Neuronal stem cell (in vitro differentiated cells): ENCODE data around the gene ARHGAP25.
"Not testable (repeated sequence)": the region's sequence is repeated elsewhere in the genome, so short reads cannot be mapped to it uniquely, and the experiment has no call there.

Source experiments
- DNase-seq: peaks from one replicate; pipeline ENCODE4 v3.0.0-alpha.2; 2013; ENCODE audit warnings: low spot score
- H2AFZ ChIP-seq: one replicate; pipeline ENCODE4 v1.6.1; 2013; ENCODE audit warnings: mild to moderate bottlenecking, low read length, inconsistent platforms
- H2AK5ac ChIP-seq: 2 replicates; pipeline ENCODE4 v1.6.1; 2013; ENCODE audit warnings: low read depth, mild to moderate bottlenecking, inconsistent platforms, low read length, moderate library complexity, mixed read lengths
- H2BK120ac ChIP-seq: 2 replicates; pipeline ENCODE4 v1.6.1; 2013; ENCODE audit warnings: low read depth, mild to moderate bottlenecking, inconsistent platforms, low read length, moderate library complexity, mixed read lengths
- H2BK12ac ChIP-seq: one replicate; pipeline ENCODE4 v1.6.1; 2013; ENCODE audit warnings: low read length, inconsistent platforms
- H2BK15ac ChIP-seq: 2 replicates; pipeline ENCODE4 v1.6.1; 2013; ENCODE audit warnings: mild to moderate bottlenecking, low read length, inconsistent platforms, mixed read lengths
- H2BK5ac ChIP-seq: one replicate; pipeline ENCODE4 v1.6.1; 2013; ENCODE audit warnings: inconsistent platforms, mild to moderate bottlenecking, low read length, moderate library complexity
- H3K14ac ChIP-seq: one replicate; pipeline ENCODE4 v1.6.1; 2013; ENCODE audit warnings: low read length, inconsistent platforms
- H3K18ac ChIP-seq: 2 replicates; pipeline ENCODE4 v1.6.1; 2013; ENCODE audit warnings: low read length, inconsistent platforms
- H3K23ac ChIP-seq: 2 replicates; pipeline ENCODE4 v1.6.1; 2013; ENCODE audit warnings: low read depth, mild to moderate bottlenecking, mixed read lengths, low read length, inconsistent platforms; ENCODE audit not compliant: poor library complexity
- H3K27ac ChIP-seq: replicated peaks from 3 replicates; pipeline ENCODE4 v1.5.1; 2013; ENCODE audit warnings: low read length, inconsistent platforms
- H3K27me3 ChIP-seq, 3 experiments: 2 replicates each; pipeline ENCODE4 v1.6.1; 2013; ENCODE audit warnings: low read length in 3 of 3, mild to moderate bottlenecking in 2 of 3, inconsistent platforms in 1 of 3, low read depth in 1 of 3, mixed read lengths in 1 of 3, moderate library complexity in 1 of 3; ENCODE audit not compliant: control insufficient read depth in 3 of 3, insufficient read depth in 3 of 3
- H3K36me3 ChIP-seq, 2 donors: replicated peaks in 1 of 2; 2 replicates each; pipeline ENCODE4 v1.6.1; 2013; ENCODE audit warnings: low read length in 2 of 2; ENCODE audit not compliant: control insufficient read depth in 2 of 2, insufficient read depth in 2 of 2
- H3K4ac ChIP-seq: 2 replicates; pipeline ENCODE4 v1.6.1; 2013; ENCODE audit warnings: inconsistent platforms, mild to moderate bottlenecking, low read length, moderate library complexity
- H3K4me1 ChIP-seq, 2 donors: 1 replicate in 1 of 2; 2 replicates in 1 of 2; pipeline ENCODE4 v1.6.1; 2013; ENCODE audit warnings: low read length in 2 of 2, low read depth in 1 of 2; ENCODE audit not compliant: control insufficient read depth in 2 of 2, insufficient read depth in 1 of 2
- H3K4me2 ChIP-seq: one replicate; pipeline ENCODE4 v1.6.1; 2013; ENCODE audit warnings: mild to moderate bottlenecking, low read length, inconsistent platforms; ENCODE audit not compliant: insufficient read depth, poor library complexity, severe bottlenecking
- H3K4me3 ChIP-seq, 2 donors: 2 replicates each; pipeline ENCODE4 v1.5.1; 2013; ENCODE audit warnings: low read length in 2 of 2, mild to moderate bottlenecking in 2 of 2, inconsistent platforms in 1 of 2, moderate library complexity in 1 of 2
- H3K79me1 ChIP-seq: one replicate; pipeline ENCODE4 v1.6.1; 2013; ENCODE audit warnings: low read depth, mild to moderate bottlenecking, inconsistent platforms, low read length, moderate library complexity
- H3K9ac ChIP-seq: one replicate; pipeline ENCODE4 v1.6.1; 2013; ENCODE audit warnings: mild to moderate bottlenecking, low read depth, low read length, inconsistent platforms; ENCODE audit not compliant: poor library complexity
- H3K9me3 ChIP-seq, 2 donors: replicated peaks in 1 of 2; 2 replicates each; pipeline versions ENCODE3 to v1.6.1; 2013; ENCODE audit warnings: low read length in 2 of 2, mild to moderate bottlenecking in 2 of 2, inconsistent platforms in 1 of 2, low read depth in 1 of 2, mixed read lengths in 1 of 2, moderate library complexity in 1 of 2; ENCODE audit not compliant: control insufficient read depth in 2 of 2, insufficient read depth in 1 of 2
- H4K8ac ChIP-seq: one replicate; pipeline ENCODE4 v1.6.1; 2013; ENCODE audit warnings: low read depth, mild to moderate bottlenecking, inconsistent platforms, low read length, moderate library complexity
- H4K91ac ChIP-seq: one replicate; pipeline ENCODE4 v1.6.1; 2013; ENCODE audit warnings: low read length, low read depth, mild to moderate bottlenecking, inconsistent platforms; ENCODE audit not compliant: poor library complexity
- WGBS, 2 donors: extraction: QIAGEN DNeasy Blood & Tissue Kit; methylation state at CpG; one replicate each; pipeline ENCODE4 v1.1.7; 2013; ENCODE audit warnings: missing lambda C conversion rate in 2 of 2, mixed read lengths in 1 of 2; ENCODE audit not compliant: insufficient read length in 2 of 2, insufficient replicate concordance in 1 of 2; ENCODE audit errors: extremely low coverage in 2 of 2; 5-methylcytosine and 5-hydroxymethylcytosine counted together

Gene ARHGAP25

GRCh38 chr2:68800517-68800916 lies 65.9 kb downstream of the ARHGAP25 start:
- H3K4me2 ChIP-seq = no peak overlapping the region
- no peak overlapping the region for H3K27ac ChIP-seq
- no peak overlapping the region for H4K91ac ChIP-seq
- peaks cover 0 to 9% of the 10 kb centered on the region in 2 donors for H3K4me1 ChIP-seq
- H3K4me3 ChIP-seq = no peak overlapping the region
- no peak overlapping the region for H2BK5ac ChIP-seq
- H2BK120ac ChIP-seq = no peak overlapping the region
- H3K9ac ChIP-seq = no peak overlapping the region
- no peak overlapping the region for H3K14ac ChIP-seq
- H2AFZ ChIP-seq = no peak overlapping the region
- WGBS, 2 donors = no CpG with 5 or more reads among the region's 2 CpGs
- H3K9me3 ChIP-seq = no peaks in the 10 kb centered on the region
- no peak for DNase-seq
- no peak overlapping the region for H2BK12ac ChIP-seq
- no peak overlapping the region for H3K18ac ChIP-seq
- H3K27me3 ChIP-seq = no peaks in the 10 kb centered on the region
- H3K79me1 ChIP-seq = no peaks in the 10 kb centered on the region
- H3K23ac ChIP-seq = no peak overlapping the region
- no peak overlapping the region for H4K8ac ChIP-seq
- H2BK15ac ChIP-seq = no peak overlapping the region
- H2AK5ac ChIP-seq = no peak overlapping the region
- H3K36me3 ChIP-seq = no peaks in the 10 kb centered on the region
- H3K4ac ChIP-seq = no peak overlapping the region

DNA sequence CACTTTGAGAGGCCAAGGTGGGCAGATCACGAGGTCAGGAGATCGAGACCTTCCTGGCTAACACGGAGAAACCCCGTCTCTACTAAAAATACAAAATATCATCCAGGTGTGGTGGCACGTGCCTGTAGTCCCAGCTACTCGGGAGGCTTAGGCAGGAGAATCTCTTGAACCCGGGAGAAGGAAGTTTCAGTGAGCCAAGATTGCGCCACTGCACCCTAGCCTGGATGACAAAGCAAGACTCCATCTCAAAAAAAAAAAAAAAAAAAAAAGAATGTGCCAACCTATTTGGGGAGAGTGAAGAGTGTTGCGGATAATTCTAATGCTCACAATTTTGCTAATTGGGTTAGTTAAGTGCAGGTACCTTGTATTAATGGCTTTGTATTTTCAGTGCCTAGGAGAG lies 67.5 kb downstream of the ARHGAP25 start:
- H3K9me3 ChIP-seq, H2BK120ac ChIP-seq, H2BK12ac ChIP-seq, H3K79me1 ChIP-seq, H3K23ac ChIP-seq, H2BK15ac ChIP-seq, H3K4ac ChIP-seq, H3K27me3 ChIP-seq, H3K4me1 ChIP-seq, H4K8ac ChIP-seq, H3K4me2 ChIP-seq, H3K9ac ChIP-seq, H3K36me3 ChIP-seq, H4K91ac ChIP-seq, H2BK5ac ChIP-seq, H3K27ac ChIP-seq, H2AK5ac ChIP-seq, H3K18ac ChIP-seq, DNase-seq, H3K4me3 ChIP-seq, H2AFZ ChIP-seq, H3K14ac ChIP-seq: not testable (repeated sequence)
- WGBS, 2 donors = no CpG with 5 or more reads among the region's 9 CpGs

- H2BK15ac ChIP-seq = no peak overlapping the region
- no peak overlapping the region for H2BK12ac ChIP-seq
- H4K8ac ChIP-seq = no peak overlapping the region
- no peaks in the 10 kb centered on the region for H3K36me3 ChIP-seq
- no peak overlapping the region for H2BK5ac ChIP-seq
- H3K27me3 ChIP-seq = no peaks in the 10 kb centered on the region
- no peak overlapping the region for H2BK120ac ChIP-seq
- H3K9me3 ChIP-seq = no peaks in the 10 kb centered on the region
- DNase-seq = no peak
- no peak overlapping the region for H4K91ac ChIP-seq
- H3K14ac ChIP-seq = no peak overlapping the region
- no peak overlapping the region for H2AFZ ChIP-seq
- no peak overlapping the region for H3K4me3 ChIP-seq
- H3K9ac ChIP-seq = no peak overlapping the region
- H3K23ac ChIP-seq = no peak overlapping the region
- H3K4ac ChIP-seq = no peak overlapping the region
- H3K27ac ChIP-seq = no peak overlapping the region
- WGBS, 2 donors = no CpG with 5 or more reads among the region's 4 CpGs
- no peak overlapping the region for H3K18ac ChIP-seq
- no peak overlapping the region for H3K4me2 ChIP-seq
- no peaks in the 10 kb centered on the region for H3K79me1 ChIP-seq
- no peak overlapping the region for H2AK5ac ChIP-seq
- peaks cover 0 to 5% of the 10 kb centered on the region in 2 donors for H3K4me1 ChIP-seq
These were observed 70.4 kb downstream of the ARHGAP25 start for GRCh38 chr2:68805025-68805424.

- no peak overlapping the region for H2AFZ ChIP-seq
- H4K91ac ChIP-seq = no peak overlapping the region
- H3K23ac ChIP-seq = no peak overlapping the region
- WGBS, 2 donors = no CpG with 5 or more reads among the region's 12 CpGs
- H3K14ac ChIP-seq = no peak overlapping the region
- H2BK12ac ChIP-seq = no peak overlapping the region
- no peak overlapping the region for H3K4me2 ChIP-seq
- no peak overlapping the region for H3K18ac ChIP-seq
- no peak overlapping the region for H4K8ac ChIP-seq
- H2BK5ac ChIP-seq = no peak overlapping the region
- no peak overlapping the region for H3K4me3 ChIP-seq
- no peak overlapping the region for H2BK15ac ChIP-seq
- no peaks in the 10 kb centered on the region for H3K9me3 ChIP-seq
- H3K4me1 ChIP-seq = peaks cover 0 to 4% of the 10 kb centered on the region in 2 donors
- no peak overlapping the region for H2BK120ac ChIP-seq
- H3K27me3 ChIP-seq = no peaks in the 10 kb centered on the region
- H3K27ac ChIP-seq = no peak overlapping the region
- H3K9ac ChIP-seq = no peak overlapping the region
- no peak overlapping the region for H2AK5ac ChIP-seq
- no peak overlapping the region for H3K4ac ChIP-seq
- H3K36me3 ChIP-seq = no peaks in the 10 kb centered on the region
- no peak for DNase-seq
- H3K79me1 ChIP-seq = no peaks in the 10 kb centered on the region
These were observed 72.0 kb downstream of the ARHGAP25 start for GRCh38 chr2:68806511-68807109.
